ENCODE data around the gene FOXA3. TPM values are rescaled to one million over a fixed set of nuclear protein-coding genes. Genes with fewer than 3 reads are reported as not detected.

FOXA3 gene
- total RNA-seq, 1 experiment from 2014 or later, result not detected

DNA sequence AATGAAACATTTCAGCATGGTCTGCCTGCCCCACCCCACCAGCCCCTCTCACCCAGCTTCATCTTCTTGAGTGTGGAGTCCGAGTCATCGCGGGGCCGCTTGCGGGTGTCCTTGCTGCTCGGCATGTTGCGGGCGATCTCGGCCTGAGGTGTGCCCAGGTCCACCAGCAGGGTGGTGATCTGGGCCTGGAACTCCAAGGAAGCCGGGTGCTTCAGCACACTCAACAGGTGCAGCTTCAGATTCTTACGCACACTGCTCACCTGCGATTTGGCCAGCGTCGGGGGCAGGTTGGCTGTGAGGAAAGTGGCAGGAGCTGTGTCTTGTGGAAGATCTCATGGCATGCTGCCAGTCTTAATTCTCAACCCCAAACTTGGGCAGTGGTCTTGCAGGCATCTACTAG lies 21.9 kb upstream of the FOXA3 start:
- BruUV-seq (replicated peaks), result no TSS peak

DNA sequence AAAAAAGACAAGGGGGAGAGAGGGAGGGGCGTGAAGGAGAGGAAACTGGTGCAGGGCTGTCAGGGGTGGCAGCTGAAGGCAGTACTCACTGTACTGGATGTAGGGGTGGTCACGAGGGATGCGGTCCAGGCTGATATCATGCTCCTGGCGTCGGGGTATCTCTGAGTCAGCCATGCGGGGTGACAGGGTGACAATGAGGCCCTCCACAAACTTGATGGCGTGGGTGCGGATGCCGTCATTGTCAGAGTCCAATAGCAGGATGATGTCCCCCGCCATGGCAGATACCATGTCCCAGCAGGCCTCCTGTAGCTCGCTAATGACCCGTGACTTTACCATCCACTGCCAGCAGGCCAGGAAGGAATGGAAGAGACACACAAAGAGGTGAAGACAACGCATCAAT lies 16.5 kb upstream of the FOXA3 start:
- ChIA-PET CTCF (no interaction called here), POLR2A (ENCODE audit: low non-redundant PET) (no interaction called here)
- no TSS peak for BruUV-seq (replicated peaks)
- intact Hi-C loops (cut with micrococcal nuclease; ENCODE audit: unreplicated experiment), result no loop called here
- H3K27me3 ChIP-seq (replicated peaks; ENCODE audit: insufficient read depth, low read depth, low read length, poor library complexity), result no peaks in the 10 kb centered on the region
- TF ChIP-seq CTCF (conservative IDR thresholded peaks at IDR 0.05; ENCODE audit: low read depth, low read length), result no peak
- no peak for TF ChIP-seq EZH2 (IDR thresholded peaks at IDR 0.05; ENCODE audit: borderline replicate concordance, low read depth, low read length, poor library complexity, severe bottlenecking)
- H3K27ac ChIP-seq (ENCODE audit: low read depth, low read length, poor library complexity, severe bottlenecking), result no peak overlapping the region
- DNase-seq (ENCODE audit: low spot score), result no peak
- peaks cover 81% of the 10 kb centered on the region for H3K36me3 ChIP-seq (ENCODE audit: insufficient read depth, low read length, poor library complexity, severe bottlenecking)
- no peaks in the 10 kb centered on the region for H3K4me1 ChIP-seq (ENCODE audit: insufficient read depth, low read length, poor library complexity, severe bottlenecking)
- H3K4me3 ChIP-seq (ENCODE audit: low read depth, low read length, poor library complexity, severe bottlenecking), result no peak overlapping the region
- no peaks in the 10 kb centered on the region for H3K9me3 ChIP-seq (ENCODE audit: low read depth, low read length, poor library complexity, severe bottlenecking)

More for the DNA sequence above, 21.9 kb upstream of the FOXA3 start:
- no peak overlapping the region for H3K4me3 ChIP-seq (ENCODE audit: low read depth, low read length, poor library complexity, severe bottlenecking)
- H3K27ac ChIP-seq (ENCODE audit: low read depth, low read length, poor library complexity, severe bottlenecking), result no peak overlapping the region
- TF ChIP-seq CTCF (conservative IDR thresholded peaks at IDR 0.05; ENCODE audit: low read depth, low read length) (no peak), EZH2 (IDR thresholded peaks at IDR 0.05; ENCODE audit: borderline replicate concordance, low read depth, low read length, poor library complexity, severe bottlenecking) (no peak)
- POLR2A ChIA-PET (ENCODE audit: low non-redundant PET), result no interaction called here
- intact Hi-C loops (cut with micrococcal nuclease; ENCODE audit: unreplicated experiment), result no loop called here
- H3K27me3 ChIP-seq (replicated peaks; ENCODE audit: insufficient read depth, low read depth, low read length, poor library complexity), result no peaks in the 10 kb centered on the region
- CTCF ChIA-PET, result interaction anchor here (0.6 kb wide), 1 partner anchor 687 kb away, joined by 3 read pairs; no protein-coding TSS in a partner anchor
- H3K9me3 ChIP-seq (ENCODE audit: low read depth, low read length, poor library complexity, severe bottlenecking), result no peaks in the 10 kb centered on the region
- no peak for DNase-seq (ENCODE audit: low spot score)
- H3K36me3 ChIP-seq (ENCODE audit: insufficient read depth, low read length, poor library complexity, severe bottlenecking), result peaks cover 81% of the 10 kb centered on the region
- no peaks in the 10 kb centered on the region for H3K4me1 ChIP-seq (ENCODE audit: insufficient read depth, low read length, poor library complexity, severe bottlenecking)

DNA sequence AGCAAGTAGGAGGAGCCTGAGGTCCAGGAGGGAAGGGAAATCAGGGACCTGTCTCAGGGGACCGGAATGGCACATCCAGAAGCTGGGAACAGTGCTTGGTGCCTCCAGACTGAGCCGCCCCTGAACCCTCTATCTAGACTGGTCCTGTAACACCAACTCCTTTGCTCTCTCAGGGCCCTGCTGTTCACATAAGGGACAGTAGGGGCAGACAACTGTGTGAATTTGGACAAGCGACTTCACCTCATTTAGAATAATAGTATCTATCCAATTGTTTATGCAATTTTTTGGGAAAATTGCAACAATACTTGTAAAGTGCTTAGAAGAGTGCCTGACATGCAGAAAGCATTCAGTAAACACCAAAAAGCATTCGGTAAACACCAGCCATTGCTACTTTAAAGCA lies 15.2 kb upstream of the FOXA3 start:
- H3K9me3 ChIP-seq (ENCODE audit: low read depth, low read length, poor library complexity, severe bottlenecking), result no peaks in the 10 kb centered on the region
- no TSS peak for BruUV-seq (replicated peaks)
- peaks cover 69% of the 10 kb centered on the region for H3K36me3 ChIP-seq (ENCODE audit: insufficient read depth, low read length, poor library complexity, severe bottlenecking)
- POLR2A ChIA-PET (ENCODE audit: low non-redundant PET), result no interaction called here
- H3K27me3 ChIP-seq (replicated peaks; ENCODE audit: insufficient read depth, low read depth, low read length, poor library complexity), result no peaks in the 10 kb centered on the region
- no peak for DNase-seq (ENCODE audit: low spot score)
- H3K4me1 ChIP-seq (ENCODE audit: insufficient read depth, low read length, poor library complexity, severe bottlenecking), result no peaks in the 10 kb centered on the region
- intact Hi-C loops (cut with micrococcal nuclease; ENCODE audit: unreplicated experiment), result no loop called here
- H3K4me3 ChIP-seq (ENCODE audit: low read depth, low read length, poor library complexity, severe bottlenecking), result no peak overlapping the region
- TF ChIP-seq EZH2 (IDR thresholded peaks at IDR 0.05; ENCODE audit: borderline replicate concordance, low read depth, low read length, poor library complexity, severe bottlenecking) (no peak), CTCF (conservative IDR thresholded peaks at IDR 0.05; ENCODE audit: low read depth, low read length) (0 out of 2 replicates have a peak, but pooled peaks have one; percentile 26)
- CTCF ChIA-PET, result no interaction called here
- H3K27ac ChIP-seq (ENCODE audit: low read depth, low read length, poor library complexity, severe bottlenecking), result no peak overlapping the region
